Hepatocyte (in vitro differentiated cells): ENCODE results near the gene RASD2. TPM values are rescaled to one million over a fixed set of nuclear protein-coding genes. Genes with fewer than 3 reads are reported as not detected.

Experiments
- DNase-seq: peaks from one replicate; pipeline ENCODE4 v3.0.0-alpha.2; 2016; ENCODE audit warnings: low spot score
- H2AFZ ChIP-seq: fragments of 200-600 bp; sonication (generic); 2 replicates; pipeline ENCODE4 v1.6.0; 2016; ENCODE audit warnings: antibody characterized with exemption, mild to moderate bottlenecking
- H3K27ac ChIP-seq: fragments of 200-600 bp; sonication (generic); 2 replicates; pipeline ENCODE4 v1.5.1; 2016; ENCODE audit warnings: mild to moderate bottlenecking
- H3K27me3 ChIP-seq: fragments of 200-600 bp; sonication (generic); 2 replicates; pipeline ENCODE4 v1.6.1; 2016
- H3K36me3 ChIP-seq: fragments of 200-600 bp; sonication (generic); replicated peaks from 2 replicates; pipeline ENCODE4 v1.5.1; 2016; ENCODE audit warnings: low read depth; ENCODE audit not compliant: insufficient read depth
- H3K4me1 ChIP-seq: fragments of 200-600 bp; sonication (generic); 2 replicates; pipeline ENCODE4 v1.5.1; 2016; ENCODE audit warnings: mild to moderate bottlenecking, moderate library complexity; ENCODE audit not compliant: insufficient read depth
- H3K4me2 ChIP-seq: fragments of 200-600 bp; sonication (generic); 2 replicates; pipeline ENCODE4 v1.6.0; 2016
- H3K4me3 ChIP-seq: fragments of 200-600 bp; sonication (generic); 2 replicates; pipeline ENCODE4 v1.5.1; 2016; ENCODE audit warnings: mild to moderate bottlenecking
- H3K79me2 ChIP-seq: fragments of 200-600 bp; sonication (generic); 2 replicates; pipeline ENCODE4 v1.6.0; 2017; ENCODE audit warnings: mild to moderate bottlenecking
- H3K9me2 ChIP-seq: fragments of 200-600 bp; sonication (generic); replicated peaks from 2 replicates; pipeline ENCODE4 v1.6.0; 2017; ENCODE audit warnings: mild to moderate bottlenecking; ENCODE audit not compliant: insufficient read depth
- H3K9me3 ChIP-seq: fragments of 200-600 bp; sonication (generic); 2 replicates; pipeline ENCODE4 v1.5.1; 2016; ENCODE audit warnings: low read depth, mild to moderate bottlenecking
- H4K20me1 ChIP-seq: fragments of 200-600 bp; sonication (generic); 2 replicates; pipeline ENCODE4 v1.6.0; 2016; ENCODE audit warnings: mild to moderate bottlenecking; ENCODE audit not compliant: insufficient read depth, poor library complexity, severe bottlenecking
- EZH2 ChIP-seq: fragments of 200-600 bp; sonication (generic); IDR thresholded peaks from 2 replicates; pipeline ENCODE4 v1.6.1; 2016; ENCODE audit warnings: antibody characterized with exemption, mild to moderate bottlenecking, borderline replicate concordance
- EZH2phosphoT487 ChIP-seq: fragments of 200-600 bp; sonication (generic); IDR thresholded peaks from one replicate; pipeline ENCODE4 v1.6.1; 2018; ENCODE audit warnings: antibody characterized with exemption, mild to moderate bottlenecking, low read depth, moderate library complexity; ENCODE audit not compliant: unreplicated experiment, severe bottlenecking
- WGBS: methylation state at CpG from one replicate; pipeline ENCODE4 v1.1.6; 2016; ENCODE audit warnings: low lambda C conversion rate; ENCODE audit errors: missing lambda C conversion rate; 5-methylcytosine and 5-hydroxymethylcytosine counted together
- polyA plus RNA-seq: library from polyadenylated mRNA; unstranded; fragments of >200 nt; fragmentation: Nextera tagmentation; extraction: Ambion mirVana; gene quantifications from 2 replicates; pipeline ENCODE4 v1.2.1, GENCODE V29; 2016
- total RNA-seq: library from RNA; depleted of rRNA; stranded (reverse); fragments of >200 nt; gene quantifications from 2 replicates; pipeline ENCODE4 v1.2.3, GENCODE V29; 2014
- TF ChIP-seq, protein P1 (sequence below): fragments of 200-600 bp; sonication (generic); IDR thresholded peaks from 2 replicates; pipeline ENCODE4 v1.5.1; 2016; ENCODE audit warnings: antibody characterized with exemption, mild to moderate bottlenecking; ENCODE audit not compliant: poor library complexity

Gene RASD2
- total and polyA plus RNA-seq, 2 experiments from 2014 or later = 1.3 to 12.7 TPM

DNA sequence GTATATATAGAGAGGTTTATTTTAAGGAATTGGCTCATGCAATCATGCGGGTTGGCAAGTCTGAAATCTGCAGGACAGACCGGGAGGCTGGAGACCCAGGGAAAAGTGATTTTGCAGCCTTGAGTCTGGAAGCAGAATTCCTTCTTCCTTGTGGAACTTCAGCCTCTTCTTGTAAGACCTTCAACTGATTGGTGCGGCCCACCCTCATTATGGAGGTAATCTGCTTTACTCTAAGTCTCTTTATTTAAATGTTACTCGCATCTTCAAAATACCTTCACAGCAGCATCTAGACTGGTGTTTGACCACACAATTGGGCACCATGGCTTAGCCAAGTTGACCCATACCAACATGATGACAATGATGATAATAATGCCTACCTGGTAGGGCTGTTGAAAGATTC is 58.7 kb downstream of the RASD2 start:
- TF ChIP-seq EZH2 = no peak
- TF ChIP-seq EZH2phosphoT487 = no peak
- TF ChIP-seq, protein P1, sequence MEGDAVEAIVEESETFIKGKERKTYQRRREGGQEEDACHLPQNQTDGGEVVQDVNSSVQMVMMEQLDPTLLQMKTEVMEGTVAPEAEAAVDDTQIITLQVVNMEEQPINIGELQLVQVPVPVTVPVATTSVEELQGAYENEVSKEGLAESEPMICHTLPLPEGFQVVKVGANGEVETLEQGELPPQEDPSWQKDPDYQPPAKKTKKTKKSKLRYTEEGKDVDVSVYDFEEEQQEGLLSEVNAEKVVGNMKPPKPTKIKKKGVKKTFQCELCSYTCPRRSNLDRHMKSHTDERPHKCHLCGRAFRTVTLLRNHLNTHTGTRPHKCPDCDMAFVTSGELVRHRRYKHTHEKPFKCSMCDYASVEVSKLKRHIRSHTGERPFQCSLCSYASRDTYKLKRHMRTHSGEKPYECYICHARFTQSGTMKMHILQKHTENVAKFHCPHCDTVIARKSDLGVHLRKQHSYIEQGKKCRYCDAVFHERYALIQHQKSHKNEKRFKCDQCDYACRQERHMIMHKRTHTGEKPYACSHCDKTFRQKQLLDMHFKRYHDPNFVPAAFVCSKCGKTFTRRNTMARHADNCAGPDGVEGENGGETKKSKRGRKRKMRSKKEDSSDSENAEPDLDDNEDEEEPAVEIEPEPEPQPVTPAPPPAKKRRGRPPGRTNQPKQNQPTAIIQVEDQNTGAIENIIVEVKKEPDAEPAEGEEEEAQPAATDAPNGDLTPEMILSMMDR = no peak
- Histone ChIP-seq H3K4me1 (no peaks in the 10 kb centered on the region), H3K27ac (no peak overlapping the region), H3K9me2 (no peaks in the 10 kb centered on the region), H3K4me3 (no peak overlapping the region), H4K20me1 (no peaks in the 10 kb centered on the region), H3K9me3 (no peaks in the 10 kb centered on the region), H2AFZ (no peak overlapping the region), H3K27me3 (no peaks in the 10 kb centered on the region), H3K36me3 (no peaks in the 10 kb centered on the region), H3K79me2 (no peaks in the 10 kb centered on the region), H3K4me2 (no peak overlapping the region)
- DNase-seq = no peak
- 95% methylated on average over 4 of the region's 4 CpGs for WGBS

DNA sequence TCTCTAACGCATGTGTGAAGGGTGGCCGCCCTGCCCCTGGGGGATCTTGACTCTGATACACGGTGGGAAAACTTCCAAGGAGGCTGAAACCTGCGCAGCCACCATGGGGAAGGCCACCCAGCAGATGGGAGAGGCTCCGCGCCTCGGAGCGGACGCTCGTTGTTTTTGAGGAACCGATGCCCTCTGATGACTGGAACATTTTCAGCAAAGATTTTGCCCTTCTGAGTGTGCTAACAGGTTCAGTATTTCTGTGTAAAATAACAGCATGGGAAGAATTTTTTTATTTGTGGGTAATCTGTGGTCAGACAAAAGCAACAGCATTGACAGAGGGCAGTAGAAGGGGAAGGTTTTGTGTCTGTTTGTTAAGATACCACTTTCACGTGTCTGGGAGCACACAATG is 59.8 kb downstream of the RASD2 start:
- Histone ChIP-seq H3K4me3 (no peak overlapping the region), H2AFZ (no peak overlapping the region), H3K4me2 (no peak overlapping the region), H3K36me3 (no peaks in the 10 kb centered on the region), H3K79me2 (no peaks in the 10 kb centered on the region), H4K20me1 (no peaks in the 10 kb centered on the region), H3K27ac (no peak overlapping the region), H3K9me3 (no peaks in the 10 kb centered on the region), H3K27me3 (no peaks in the 10 kb centered on the region), H3K9me2 (no peaks in the 10 kb centered on the region), H3K4me1 (no peaks in the 10 kb centered on the region)
- whole genome bisulfite sequencing = 84% methylated on average over 12 of the region's 12 CpGs
- DNase-seq = no peak
- no peak for TF ChIP-seq EZH2phosphoT487

DNA sequence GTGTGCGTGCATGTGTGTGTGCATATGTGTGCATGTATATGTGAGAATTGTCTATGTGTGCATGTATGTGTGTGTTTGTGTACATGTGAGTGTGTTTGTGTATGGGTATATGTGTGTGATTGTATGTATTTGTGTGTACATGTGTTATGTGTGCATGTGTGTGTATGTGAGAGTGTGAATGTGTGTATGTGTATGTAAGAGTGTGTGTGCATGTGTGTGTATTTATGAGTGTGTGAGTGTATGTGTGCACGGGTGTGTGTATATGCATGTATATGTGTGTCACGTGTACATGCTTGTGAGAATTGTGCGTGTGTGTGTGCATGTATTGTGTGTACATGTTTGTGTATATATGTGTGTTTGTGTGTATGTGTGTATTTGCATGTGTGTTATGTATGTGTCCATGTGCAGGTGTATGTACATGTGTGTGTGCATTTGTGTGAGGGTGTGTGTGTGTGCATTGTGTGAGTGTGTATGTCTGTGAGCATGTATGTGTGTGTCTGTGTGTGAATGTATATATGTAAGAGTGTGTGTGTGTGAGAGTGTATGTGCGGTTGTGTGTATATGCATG is 60.5 kb downstream of the RASD2 start:
- Histone ChIP-seq H3K27me3 (no peaks in the 10 kb centered on the region), H3K36me3 (no peaks in the 10 kb centered on the region), H3K4me3 (no peak overlapping the region), H4K20me1 (no peaks in the 10 kb centered on the region), H2AFZ (no peak overlapping the region), H3K4me2 (no peak overlapping the region), H3K4me1 (no peaks in the 10 kb centered on the region), H3K9me3 (no peaks in the 10 kb centered on the region), H3K79me2 (no peaks in the 10 kb centered on the region), H3K9me2 (no peaks in the 10 kb centered on the region), H3K27ac (no peak overlapping the region)
- TF ChIP-seq, protein P1 = no peak
- TF ChIP-seq EZH2 (no peak), EZH2phosphoT487 (no peak)
- WGBS = 96% methylated on average over 5 of the region's 5 CpGs
- DNase-seq = no peak

DNA sequence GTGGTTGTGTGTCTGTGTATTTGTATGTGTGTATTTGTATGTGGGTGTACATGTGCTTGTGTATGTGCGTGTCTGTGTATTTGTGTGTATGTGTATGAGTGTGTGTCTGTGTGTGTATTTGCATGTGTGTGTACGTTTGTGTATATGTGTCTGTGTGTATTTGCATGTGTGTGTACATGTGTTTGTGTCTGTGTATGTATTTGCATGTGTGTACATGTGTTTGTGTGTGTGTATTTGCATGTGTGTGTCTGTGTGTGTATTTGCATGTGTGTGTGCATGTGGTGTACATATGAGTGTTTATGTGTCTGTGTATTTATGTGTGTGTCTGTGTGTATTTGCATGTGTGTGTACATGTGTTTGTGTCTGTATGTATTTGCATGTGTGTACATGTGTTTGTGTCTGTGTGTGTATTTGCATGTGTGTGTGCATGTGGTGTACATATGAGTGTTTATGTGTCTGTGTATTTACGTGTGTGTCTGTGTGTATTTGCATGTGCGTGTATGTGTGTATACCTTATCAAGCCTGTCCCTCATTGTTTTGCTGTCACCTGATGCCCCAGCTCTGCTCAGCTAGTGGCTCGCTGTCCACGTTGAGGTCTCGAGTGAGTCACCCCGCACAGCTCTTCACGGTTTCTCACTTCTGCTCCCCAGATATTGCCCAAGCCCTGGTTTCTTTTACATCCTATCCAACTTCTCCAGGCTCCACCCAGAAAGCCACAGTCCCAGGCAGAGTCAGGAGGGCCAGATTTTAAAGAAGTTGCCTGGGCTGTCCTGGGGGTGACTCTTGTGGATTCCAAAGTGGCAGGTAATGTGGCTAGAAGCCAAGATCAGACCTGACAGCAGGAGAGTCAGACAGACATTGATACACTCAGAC is 61.3 kb downstream of the RASD2 start:
- H3K4me2 ChIP-seq = no peak overlapping the region
- DNase-seq = peak; percentile 57
- TF ChIP-seq, protein P1 = no peak
- no peak for TF ChIP-seq EZH2phosphoT487
- TF ChIP-seq EZH2 = no peak
- H3K36me3 ChIP-seq = no peaks in the 10 kb centered on the region
- no peak overlapping the region for H2AFZ ChIP-seq
- no peak overlapping the region for H3K4me3 ChIP-seq
- H3K27ac ChIP-seq = no peak overlapping the region
- H4K20me1 ChIP-seq = no peaks in the 10 kb centered on the region
- no peaks in the 10 kb centered on the region for H3K9me3 ChIP-seq
- no peaks in the 10 kb centered on the region for H3K79me2 ChIP-seq
- no peaks in the 10 kb centered on the region for H3K9me2 ChIP-seq
- H3K4me1 ChIP-seq = no peaks in the 10 kb centered on the region
- WGBS = 70% methylated on average over 9 of the region's 9 CpGs
- no peaks in the 10 kb centered on the region for H3K27me3 ChIP-seq
